NCI-H1436 treated with DMSO at 0.1 percent for 48 hours (cell line): ENCODE results near the gene PHACTR4.
"Not testable (repeated sequence)": the region's sequence is repeated elsewhere in the genome, so short reads cannot be mapped to it uniquely, and the experiment has no call there.

Experiments used
- DNase-seq: peaks from one replicate; lab custom pipeline; 2025; lab: John Stamatoyannopoulos, UW

Gene PHACTR4

DNA sequence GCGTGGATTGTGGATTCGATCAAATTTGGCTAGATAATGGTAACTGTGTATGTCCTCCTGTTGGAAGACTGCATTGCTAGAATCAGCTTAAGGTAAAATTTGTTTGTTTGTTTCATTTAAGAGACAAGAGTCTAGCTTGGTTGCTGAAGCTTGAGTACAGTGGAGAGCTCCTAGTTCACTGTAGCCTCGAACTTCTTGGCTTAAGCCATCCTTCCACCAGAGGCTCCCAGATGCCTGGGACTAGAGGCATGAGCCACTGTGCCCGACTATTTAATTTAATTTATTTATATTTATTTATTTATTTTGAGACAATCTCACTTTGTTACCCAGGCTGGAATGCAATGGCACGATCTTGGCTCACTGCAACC is 1.5 kb downstream of the PHACTR4 start:
- no peak for DNase-seq

DNA sequence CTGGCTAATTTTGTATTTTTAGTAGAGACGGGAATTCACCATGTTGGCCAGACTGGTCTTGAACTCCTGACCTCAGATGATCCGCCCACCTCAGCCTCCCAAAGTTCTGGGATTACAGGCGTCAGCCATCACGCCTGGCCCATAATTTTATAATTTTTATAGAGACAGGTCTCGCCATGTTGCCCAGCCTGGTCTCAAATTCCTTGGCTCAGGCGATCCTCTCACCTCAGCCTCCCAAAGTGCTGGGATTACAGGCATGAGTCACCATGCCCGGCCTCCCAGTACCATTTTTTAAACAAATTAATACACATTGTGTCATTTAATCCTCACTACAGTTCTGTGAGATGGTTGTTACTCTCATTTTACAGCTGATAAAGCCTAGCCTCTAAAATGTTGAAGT is 3.9 kb downstream of the PHACTR4 start:
- DNase-seq, result not testable (repeated sequence)

DNA sequence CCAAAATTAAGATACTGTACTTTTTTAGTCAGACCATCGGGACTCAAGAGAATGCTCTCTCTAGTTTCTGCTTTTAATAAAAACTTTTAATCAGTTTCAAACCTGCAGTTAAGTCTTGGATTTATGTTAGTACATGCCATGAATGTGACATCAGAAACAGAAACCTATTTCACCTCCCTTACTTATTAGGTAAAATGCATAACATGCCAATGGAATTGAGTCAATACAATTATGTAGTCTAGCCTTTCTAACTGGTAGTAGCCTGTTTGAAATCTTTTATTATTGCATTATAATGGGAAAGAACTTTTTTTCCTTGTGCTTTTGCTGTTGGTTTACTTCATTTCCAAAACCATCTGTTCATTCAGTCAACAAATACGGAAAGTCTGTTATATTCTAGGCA is 4.8 kb downstream of the PHACTR4 start:
- no peak for DNase-seq

DNA sequence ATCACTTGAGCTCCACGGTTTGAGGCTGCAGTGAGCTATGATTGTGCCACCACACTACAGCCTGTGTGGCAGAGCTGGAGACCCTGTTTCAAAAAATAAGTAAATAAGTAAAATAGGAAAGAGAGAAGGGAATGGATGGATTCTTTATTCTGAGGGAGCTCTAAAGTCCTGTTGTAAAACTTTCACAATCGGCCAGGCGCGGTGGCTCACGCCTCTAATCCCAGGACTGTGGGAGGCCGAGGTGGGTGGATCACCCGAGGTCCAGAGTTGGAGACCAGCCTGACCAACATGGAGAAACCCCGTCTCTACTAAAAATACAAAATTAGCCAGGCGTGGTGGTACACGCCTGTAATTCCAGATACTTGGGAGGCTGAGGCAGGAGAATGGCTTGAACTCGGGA is 6.1 kb downstream of the PHACTR4 start:
- DNase-seq, result not testable (repeated sequence)

DNA sequence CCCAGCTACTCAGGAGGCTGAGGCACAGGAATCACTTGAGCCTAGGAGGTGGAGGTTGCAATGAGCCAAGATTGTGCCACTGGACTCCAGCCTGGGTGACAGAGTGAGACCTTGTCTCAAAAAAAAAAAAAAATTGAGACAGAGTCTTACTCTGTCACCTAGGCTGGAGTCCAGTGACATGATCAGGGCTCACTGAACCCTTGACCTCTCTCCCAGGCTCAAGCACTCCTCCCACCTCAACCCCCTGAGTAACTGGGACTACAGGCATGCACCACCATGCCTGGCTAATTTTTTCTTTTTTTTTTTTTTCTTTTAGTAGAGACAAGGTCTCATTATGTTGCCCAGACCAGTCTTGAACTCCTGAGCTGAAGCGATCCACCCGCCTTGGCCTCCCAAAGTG is 6.7 kb downstream of the PHACTR4 start:
- not testable (repeated sequence) for DNase-seq

DNA sequence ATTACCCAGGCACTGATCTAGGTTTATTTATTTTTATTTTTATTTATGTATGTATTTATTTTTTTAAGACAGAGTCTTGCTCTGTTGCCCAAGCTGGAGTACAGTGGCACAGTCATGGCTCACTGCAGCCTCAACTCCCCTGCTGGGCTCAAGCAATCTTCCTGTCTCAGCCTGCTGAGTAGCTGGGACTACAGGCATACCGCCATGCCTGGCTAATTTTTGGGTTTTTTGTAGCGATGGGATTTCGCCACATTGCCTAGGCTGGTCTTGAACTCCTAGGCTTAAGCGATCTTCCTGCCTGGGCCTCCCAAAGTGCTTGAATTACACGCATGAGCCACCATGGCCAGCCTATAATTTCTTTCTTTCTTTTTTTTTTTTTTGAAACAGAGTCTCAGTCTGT is 9.4 kb downstream of the PHACTR4 start:
- DNase-seq, result no peak

DNA sequence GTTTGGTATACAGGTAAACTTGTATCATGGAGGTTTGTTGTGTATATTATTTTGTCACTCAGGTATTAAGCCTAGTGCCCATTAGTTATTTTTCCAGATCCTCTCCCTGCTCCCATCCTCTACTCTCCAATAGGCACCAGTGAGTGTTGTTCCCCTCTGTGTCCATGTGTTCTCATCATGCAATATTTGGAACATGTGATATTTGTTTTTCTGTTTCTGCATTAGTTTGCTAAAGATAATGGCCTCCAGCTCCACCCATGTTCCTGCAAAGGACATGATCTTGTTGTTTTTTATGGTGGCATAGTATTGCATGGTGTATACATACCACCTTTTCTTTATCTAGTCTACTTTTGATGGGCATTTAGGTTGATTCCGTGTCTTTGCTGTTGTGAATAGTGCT is 10.9 kb downstream of the PHACTR4 start:
- no peak for DNase-seq

DNA sequence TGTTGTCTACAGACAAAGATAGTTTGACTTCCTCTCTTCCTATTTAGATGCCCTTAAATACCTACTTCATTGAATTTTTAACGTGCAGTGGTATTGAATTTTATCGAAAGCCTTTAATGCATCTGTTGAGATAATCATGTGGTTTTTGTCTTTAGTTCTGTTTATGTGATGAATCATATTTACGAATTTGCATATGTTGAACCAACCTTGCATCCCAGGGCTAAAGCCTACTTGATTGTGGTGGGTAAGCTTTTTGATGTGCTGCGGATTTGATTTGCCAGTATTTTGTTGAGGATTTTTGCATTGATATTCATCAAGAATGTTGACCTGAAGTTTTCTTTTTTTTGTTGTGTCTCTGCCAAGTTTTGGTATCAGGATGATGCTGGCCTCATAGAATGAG is 14.2 kb downstream of the PHACTR4 start:
- not testable (repeated sequence) for DNase-seq

DNA sequence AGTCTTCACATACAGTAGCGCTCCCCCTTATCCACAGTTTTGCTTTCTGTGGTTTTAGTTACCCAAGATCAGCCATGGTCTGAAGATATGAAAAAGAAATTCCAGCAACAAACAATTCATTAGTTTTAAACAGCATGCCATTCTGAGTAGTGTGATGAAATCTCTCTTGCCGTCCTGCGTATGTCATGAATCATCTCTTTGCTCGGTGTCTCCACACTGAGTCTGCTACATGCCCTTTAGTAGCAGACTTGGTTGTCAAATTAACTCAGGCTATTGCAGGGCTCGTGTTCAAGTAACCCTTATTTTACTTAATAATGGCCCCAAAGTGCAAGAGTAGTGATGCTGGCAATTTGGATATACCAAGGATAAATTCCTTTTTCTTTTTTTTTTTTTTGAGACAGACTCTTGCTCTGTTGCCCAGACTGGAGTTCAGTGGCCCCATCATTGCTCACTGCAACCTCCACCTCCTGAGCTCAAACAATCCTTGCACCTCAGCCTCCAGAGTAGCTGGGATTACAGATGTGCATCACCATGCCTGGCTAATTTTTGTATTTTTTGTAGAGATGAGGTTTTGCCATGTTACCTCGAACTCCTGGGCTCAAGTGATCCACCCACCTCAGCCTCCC is 22.6 kb downstream of the PHACTR4 start:
- no peak for DNase-seq

DNA sequence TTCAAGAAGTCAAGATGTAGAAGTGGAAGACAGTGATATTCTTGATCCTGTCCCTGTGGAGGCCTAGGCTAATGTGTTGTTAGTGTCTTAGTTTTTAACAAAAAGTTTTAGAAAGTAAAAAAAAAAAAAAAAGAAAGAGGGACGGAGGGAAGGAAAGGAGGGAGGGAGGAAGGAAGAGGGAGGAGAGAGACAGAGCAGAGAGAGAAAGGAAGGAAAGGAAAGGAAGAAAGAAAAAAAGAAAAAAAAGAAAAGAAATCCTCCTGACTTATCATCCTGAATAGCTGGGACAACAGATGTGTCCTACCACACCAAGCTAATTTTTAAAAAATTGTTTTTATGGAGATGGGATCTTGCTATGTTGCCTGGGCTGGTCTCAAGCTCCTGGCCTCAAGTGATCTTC is 24.6 kb downstream of the PHACTR4 start:
- no peak for DNase-seq

DNA sequence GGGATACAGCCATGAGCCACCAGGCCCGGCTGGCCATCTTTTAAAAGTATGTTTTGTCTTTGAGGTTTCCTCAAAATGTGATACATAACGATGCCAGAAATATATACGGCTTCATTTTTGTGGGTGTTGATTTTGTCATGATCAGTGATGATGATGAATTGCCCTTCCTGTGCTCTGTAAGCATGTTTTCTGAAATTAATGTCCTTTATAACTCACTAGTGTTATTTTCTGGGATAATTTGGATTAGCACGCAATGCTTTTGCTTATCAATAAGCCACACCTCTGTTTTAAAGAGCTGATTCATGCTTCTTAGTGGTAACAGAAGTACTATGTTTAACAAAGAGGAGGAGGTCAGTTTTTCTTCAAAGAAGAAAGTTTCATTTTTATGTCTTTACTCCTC is 25.6 kb downstream of the PHACTR4 start:
- DNase-seq, result no peak

DNA sequence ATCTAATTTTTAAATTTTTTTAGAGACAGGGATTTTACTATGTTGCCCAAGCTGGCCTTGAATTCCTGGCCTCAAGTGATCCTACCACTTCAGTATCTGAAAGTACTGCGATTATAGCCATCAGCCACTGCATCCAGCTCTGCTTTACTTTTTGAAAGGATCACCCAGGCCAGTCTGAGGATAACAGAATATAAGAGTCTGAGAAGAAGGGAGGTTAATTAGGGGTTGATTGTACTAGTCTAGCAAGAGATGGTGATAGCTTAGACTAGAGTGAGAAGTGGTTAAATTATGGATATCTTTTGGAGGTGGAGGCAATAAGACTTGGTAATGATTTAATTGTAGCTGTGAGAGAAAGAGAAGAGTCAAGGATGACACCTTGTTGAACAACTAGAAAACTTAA is 32.2 kb downstream of the PHACTR4 start:
- DNase-seq, result no peak

DNA sequence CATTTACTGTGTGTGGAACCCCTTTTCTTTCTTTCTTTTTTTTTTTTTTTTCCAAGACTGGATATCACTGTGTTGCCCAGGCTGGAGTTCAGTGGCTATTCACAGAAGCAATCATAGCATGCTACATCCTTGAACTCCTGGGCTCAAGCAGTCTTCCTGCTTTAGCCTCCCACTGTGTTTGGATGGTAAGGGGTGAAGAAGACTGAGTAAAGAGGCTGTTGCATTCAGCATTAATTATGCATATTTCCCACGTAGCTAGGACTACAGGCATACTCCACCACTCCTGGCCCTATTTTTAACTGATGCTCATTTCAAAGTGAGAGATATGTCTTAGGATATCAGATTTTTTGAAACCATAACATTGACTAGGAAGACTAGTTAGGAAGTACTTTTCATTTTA is 39.5 kb downstream of the PHACTR4 start:
- no peak for DNase-seq

DNA sequence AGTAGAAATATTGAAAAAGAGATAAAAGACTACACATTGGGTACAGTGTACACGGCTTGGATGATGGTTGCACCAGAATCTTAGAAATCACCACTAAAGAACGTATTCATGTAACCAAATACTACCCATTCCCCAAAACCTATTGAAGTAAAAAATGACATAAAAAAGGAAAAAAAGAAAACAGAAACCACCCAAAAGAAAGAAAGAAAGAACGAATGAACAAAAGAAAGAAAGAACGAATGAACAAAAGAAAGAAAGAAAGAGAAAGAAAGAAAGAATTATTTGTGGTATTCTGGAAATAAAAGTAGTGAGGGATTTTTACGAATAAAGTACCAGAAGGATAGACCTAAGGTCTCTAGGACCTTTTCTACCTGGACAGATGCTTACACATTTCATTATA is 42.1 kb downstream of the PHACTR4 start:
- DNase-seq, result no peak

DNA sequence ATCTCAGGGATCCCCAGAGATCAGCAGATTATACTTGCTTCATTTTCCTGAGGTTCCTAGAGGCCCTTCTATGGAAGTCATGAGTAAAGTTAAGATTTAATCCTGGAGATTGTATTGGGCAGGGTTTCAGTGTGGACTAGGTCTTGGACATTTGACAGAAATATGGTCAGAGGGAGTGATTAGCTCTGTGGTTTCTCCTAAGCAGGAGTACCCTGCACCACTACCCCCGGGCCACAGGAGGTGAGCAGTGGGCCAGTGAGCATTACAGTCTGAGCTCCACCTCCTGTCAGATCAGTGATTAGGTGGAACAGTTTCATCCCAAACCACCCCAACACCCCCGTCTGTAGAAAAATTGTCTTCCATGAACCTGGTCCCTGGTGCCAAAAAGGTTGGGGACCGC is 43.2 kb downstream of the PHACTR4 start:
- DNase-seq, result no peak

DNA sequence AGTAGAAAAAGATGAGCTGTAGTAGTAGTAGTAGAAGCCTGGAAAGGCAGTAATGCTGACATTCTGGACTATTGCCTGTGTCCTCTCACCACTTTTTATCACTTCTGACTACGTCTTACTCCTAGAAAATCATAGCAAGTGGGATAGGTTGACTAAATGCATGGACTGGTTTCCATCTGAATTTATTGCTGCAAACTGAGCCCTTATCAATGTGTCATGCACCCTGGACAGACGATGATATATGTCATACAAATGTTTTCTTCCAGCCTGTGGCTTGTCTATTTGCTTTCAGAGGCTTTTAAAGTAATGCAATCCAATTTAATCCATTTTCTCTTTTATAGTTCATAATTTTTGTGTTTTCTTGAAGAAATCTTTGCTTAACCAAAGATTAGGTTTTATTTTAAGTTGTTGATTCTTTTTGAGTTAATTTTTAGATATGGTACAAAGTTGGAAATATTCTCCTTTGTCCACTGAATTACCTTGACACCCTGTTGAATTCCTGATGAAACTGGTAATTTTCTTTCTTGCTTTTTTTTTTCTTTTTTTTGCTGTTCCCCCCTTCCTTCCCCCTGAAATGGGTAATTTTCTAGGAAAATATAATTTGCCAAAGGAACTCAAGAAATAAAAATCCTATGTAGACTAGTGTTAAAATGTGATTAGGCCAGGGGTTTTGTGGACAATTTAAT is 47.1 kb downstream of the PHACTR4 start:
- no peak for DNase-seq

DNA sequence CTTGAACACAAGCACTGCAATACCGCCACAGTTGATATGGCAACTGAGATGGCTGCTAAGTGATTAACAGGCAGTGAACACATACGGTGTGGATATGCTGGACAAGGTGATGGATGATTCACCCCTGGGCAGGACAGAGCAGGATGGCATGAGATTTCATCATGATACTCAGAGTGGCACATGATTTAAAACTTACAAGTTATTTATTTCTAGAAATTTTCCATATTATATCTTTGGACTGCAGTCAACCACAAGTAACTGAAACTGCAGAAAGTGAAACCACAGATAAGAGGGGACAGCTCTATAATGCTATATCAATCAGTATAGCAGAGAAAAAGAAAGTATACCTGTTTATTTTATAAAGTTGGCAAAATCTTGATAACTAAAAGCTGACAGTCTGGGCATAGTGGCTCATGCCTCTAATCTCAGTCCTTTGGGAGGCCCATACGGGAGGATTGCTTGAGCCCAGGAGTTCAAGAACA is 47.9 kb downstream of the PHACTR4 start:
- DNase-seq, result no peak

DNA sequence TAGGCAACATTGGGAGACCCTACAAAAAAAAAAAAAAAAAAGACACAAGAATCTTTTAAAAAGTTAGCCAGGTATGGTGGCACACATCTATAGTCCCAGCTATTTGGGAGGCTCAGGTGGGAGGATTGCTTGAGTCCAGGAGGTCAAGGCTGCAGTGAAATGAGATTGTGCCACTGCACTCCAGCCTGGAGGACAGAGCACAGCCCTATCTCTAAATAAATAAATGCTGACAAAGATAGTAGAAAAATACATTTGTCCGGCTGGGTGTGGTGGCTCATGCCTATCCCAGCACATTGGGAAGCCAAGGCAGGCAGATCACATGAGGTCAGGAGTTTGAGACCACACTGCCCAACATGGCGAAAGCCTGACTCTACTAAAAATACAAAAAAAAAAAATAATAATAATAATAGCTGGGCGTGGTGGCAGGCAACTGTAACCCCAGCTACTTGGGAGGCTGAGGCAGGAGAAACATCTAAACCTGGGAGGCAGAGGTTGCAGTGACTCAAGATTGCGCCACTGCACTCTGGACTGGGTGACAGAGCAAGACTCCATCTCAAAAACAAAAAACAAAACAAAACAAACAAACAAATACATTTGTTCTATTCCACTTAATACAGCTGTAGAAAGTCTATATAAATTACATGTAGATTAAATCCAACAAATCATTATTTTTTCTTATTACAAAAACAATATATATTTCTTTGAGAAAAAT is 48.5 kb downstream of the PHACTR4 start:
- DNase-seq, result no peak

DNA sequence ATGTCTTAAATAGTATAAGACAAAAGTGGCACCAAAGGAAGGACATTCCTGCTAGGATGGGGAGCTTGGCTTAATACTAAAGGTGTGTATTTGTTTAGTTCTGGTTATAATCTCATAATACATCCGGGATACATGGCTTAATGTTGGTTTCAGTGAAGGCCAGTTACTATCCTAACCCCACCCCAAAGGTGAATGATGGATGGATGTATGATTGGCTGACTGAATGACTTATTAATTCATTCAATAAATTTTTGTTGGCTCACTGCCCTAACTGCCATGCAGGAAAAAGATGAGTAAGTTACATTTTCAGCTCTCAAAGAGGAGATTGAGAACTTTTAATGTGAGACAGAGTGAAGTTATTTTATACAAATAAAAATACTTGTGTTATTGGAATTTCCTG is 52.2 kb downstream of the PHACTR4 start:
- no peak for DNase-seq

DNA sequence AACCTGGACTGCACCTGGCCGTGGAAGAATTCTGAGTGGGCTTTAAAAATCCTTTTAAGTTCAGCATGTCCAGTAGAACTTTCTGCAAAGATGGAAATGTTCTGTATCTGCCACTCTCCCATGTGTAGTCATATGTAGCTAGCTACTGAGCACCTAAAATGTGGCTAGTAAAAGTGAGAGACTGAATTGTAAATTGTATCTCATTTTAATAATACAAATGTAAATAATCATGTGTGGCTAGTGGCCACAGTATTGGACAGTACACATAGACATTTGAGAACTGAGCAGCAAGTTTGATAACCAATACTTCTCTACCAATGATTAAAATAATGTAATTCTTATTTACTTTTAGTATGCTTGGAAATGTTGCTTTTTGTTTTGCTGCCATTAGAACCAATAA is 57.3 kb downstream of the PHACTR4 start:
- DNase-seq, result no peak

DNA sequence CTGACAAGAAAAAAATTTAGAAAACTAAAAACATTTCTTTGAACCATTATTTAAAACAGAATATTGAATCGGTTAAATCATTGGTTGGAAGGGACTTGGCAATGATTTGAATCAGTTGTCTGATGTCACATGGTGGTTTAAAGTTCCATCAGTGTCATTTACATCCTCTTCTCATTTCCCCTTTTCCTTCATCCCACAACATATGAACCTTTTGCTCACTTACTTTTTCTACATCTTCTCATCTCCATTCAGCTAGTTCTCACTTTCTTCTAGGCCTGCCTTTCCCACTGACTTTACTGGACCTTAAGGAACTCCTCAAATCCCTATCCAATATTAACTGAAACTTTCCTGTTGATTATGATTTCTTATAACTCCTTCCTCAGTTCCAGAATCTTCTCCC is 58.5 kb downstream of the PHACTR4 start:
- DNase-seq, result no peak

DNA sequence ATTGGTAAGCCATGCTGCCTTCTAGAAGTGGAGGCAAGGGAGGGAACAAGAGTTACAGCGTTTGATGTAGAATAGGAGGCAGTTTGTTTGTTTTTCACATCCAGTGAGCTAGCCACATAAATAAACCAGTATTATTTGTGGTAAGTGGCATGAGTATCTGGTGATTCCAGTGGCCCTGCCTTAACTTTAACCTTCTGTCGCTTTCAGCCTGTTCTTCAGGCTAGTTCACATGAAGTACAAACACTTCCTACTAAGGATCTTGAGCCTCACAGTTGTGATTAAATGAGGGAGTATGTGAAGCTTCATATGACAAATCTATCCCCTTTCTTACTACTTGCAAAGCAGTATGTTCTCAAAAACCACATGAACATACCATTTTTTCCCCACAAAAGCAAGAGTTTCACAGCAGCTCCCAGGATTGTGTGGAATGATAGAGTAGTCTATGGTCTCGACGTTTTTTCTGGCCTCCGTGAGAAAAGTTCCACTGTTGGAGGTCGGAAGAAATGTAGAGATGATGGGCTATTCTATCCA is 59.5 kb downstream of the PHACTR4 start:
- DNase-seq, result no peak

DNA sequence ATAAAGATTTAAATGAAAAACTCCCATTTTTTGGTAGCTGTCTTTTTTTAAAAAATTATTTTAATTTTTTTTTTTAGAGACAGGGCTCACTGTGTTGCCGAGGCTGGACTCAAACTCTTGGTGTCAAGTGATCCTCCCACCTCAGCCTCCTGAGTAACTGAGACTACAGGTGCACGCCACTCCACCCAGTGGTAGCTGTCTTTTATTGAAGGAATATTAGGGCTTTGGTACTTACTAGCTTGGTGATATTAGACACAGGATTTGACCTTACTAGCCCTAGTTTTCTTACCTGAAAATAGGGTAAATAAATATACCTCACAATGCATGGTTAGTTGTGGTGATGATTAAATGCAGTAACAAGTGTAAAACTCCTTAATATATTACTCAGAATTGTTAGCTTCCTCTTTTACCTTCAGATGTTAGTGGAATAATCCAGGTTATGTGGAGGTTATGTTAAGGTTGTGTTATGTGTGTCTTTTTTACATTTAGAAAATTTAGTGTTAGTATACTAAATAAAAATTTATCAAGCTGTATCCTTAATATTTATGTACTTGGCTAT is 66.8 kb downstream of the PHACTR4 start:
- DNase-seq, result no peak
